Measurements from ENCODE around the gene ZP3. TPM values are rescaled to one million over a fixed set of nuclear protein-coding genes. Genes with fewer than 3 reads are reported as not detected.
"Not testable (repeated sequence)": the region's sequence is repeated elsewhere in the genome, so short reads cannot be mapped to it uniquely, and the experiment has no call there.

The ZP3 gene
- total RNA-seq, 1 donor from 2014 or later = 3.4 TPM

- DNase-seq; H3K27ac Mint-ChIP-seq (ENCODE audit: unreplicated experiment); H3K4me3 Mint-ChIP-seq (ENCODE audit: unreplicated experiment); H3K36me3 Mint-ChIP-seq (ENCODE audit: unreplicated experiment); H3K4me1 Mint-ChIP-seq (ENCODE audit: low read depth, unreplicated experiment); H3K9me3 Mint-ChIP-seq (ENCODE audit: unreplicated experiment); H3K27me3 Mint-ChIP-seq (ENCODE audit: unreplicated experiment): not testable (repeated sequence)
Observed at GRCh38 chr7:76483081-76483480, 58.3 kb downstream of the ZP3 start.

DNA sequence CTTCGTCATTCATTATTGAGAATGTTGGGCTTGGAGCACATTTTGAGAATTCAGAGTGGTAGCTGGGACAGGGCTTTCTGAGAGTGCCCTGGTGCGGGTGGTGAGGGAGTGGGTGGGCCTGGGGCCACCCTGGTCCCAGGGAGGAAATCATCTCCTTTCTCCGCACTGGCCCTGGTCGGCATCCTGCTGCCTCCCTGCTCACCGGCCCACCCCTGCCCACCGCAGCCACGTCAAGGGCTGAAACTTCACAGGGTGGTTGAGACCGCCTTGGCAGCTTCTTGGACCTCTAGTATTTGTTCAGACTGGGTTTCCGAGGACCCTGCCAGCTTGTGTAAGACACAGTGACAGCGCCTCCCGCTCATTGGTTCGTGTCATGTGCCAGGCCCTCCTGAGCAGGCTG is 59.7 kb downstream of the ZP3 start:
- not testable (repeated sequence) for H3K9me3 Mint-ChIP-seq (ENCODE audit: unreplicated experiment); H3K27me3 Mint-ChIP-seq (ENCODE audit: unreplicated experiment); DNase-seq; H3K4me3 Mint-ChIP-seq (ENCODE audit: unreplicated experiment); H3K4me1 Mint-ChIP-seq (ENCODE audit: low read depth, unreplicated experiment); H3K27ac Mint-ChIP-seq (ENCODE audit: unreplicated experiment); H3K36me3 Mint-ChIP-seq (ENCODE audit: unreplicated experiment)

DNA sequence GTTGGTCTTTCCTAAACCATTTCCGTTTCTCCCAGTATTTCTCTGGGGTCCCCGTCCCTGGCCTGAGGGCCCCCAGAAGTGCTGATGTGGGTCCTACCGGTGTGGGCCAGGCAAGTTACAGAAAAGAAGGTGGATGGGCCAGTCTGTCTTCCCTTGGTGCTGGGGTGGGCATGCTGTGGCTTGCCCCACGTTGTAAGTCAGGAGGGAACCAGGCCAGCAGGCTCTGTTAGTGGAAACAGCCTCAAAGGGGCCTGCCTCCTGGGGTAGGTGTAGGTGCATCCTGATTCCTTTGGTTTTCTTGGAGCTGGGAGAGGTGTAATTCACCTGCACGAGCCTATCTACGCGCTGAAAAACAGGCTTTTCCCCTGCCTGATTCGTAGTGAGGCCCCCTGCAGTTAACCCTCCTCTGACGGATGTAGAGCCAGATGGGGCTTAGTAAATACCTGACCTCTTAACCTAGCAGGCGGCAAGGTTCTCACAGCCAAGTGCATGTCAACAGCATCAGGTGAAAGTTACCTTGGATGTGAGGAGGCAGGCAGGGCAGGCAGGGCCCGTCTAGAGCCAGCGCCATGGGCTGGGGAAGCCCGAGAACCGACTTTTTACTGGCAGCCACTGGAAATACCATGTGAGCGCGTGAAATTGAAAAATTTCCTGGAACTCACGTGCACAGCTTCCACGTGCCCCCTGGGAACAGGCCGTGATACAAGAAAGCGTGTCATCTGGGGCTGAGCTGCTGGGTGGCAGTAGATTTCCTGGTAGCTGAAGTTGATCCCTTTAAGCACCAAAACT is 61.3 kb downstream of the ZP3 start:
- not testable (repeated sequence) for H3K9me3 Mint-ChIP-seq (ENCODE audit: unreplicated experiment); H3K27ac Mint-ChIP-seq (ENCODE audit: unreplicated experiment); DNase-seq; H3K27me3 Mint-ChIP-seq (ENCODE audit: unreplicated experiment); H3K4me3 Mint-ChIP-seq (ENCODE audit: unreplicated experiment); H3K4me1 Mint-ChIP-seq (ENCODE audit: low read depth, unreplicated experiment); H3K36me3 Mint-ChIP-seq (ENCODE audit: unreplicated experiment)

GRCh38 chr7:76486618-76487017 is 61.9 kb downstream of the ZP3 start:
- H3K4me1 Mint-ChIP-seq (ENCODE audit: low read depth, unreplicated experiment); H3K27ac Mint-ChIP-seq (ENCODE audit: unreplicated experiment); DNase-seq; H3K27me3 Mint-ChIP-seq (ENCODE audit: unreplicated experiment); H3K9me3 Mint-ChIP-seq (ENCODE audit: unreplicated experiment); H3K36me3 Mint-ChIP-seq (ENCODE audit: unreplicated experiment); H3K4me3 Mint-ChIP-seq (ENCODE audit: unreplicated experiment): not testable (repeated sequence)

GRCh38 chr7:76487969-76488368 is 63.2 kb downstream of the ZP3 start:
- H3K27me3 Mint-ChIP-seq (ENCODE audit: unreplicated experiment); H3K27ac Mint-ChIP-seq (ENCODE audit: unreplicated experiment); H3K36me3 Mint-ChIP-seq (ENCODE audit: unreplicated experiment); H3K4me3 Mint-ChIP-seq (ENCODE audit: unreplicated experiment); H3K4me1 Mint-ChIP-seq (ENCODE audit: low read depth, unreplicated experiment); H3K9me3 Mint-ChIP-seq (ENCODE audit: unreplicated experiment); DNase-seq: not testable (repeated sequence)

Other genes with a start within 250 kb of the ZP3 start
- 154 TPM for gene SRRM3, start 223.1 kb upstream of the ZP3 start, total RNA-seq (ENCODE audit: unreplicated experiment)
- 50.4 TPM for gene HSPB1, start 122.3 kb upstream of the ZP3 start, total RNA-seq (ENCODE audit: unreplicated experiment)
- 650 TPM for gene YWHAG, start 66.0 kb upstream of the ZP3 start, total RNA-seq (ENCODE audit: unreplicated experiment)
- 6.1 TPM for gene SSC4D, start 15.3 kb upstream of the ZP3 start, total RNA-seq (ENCODE audit: unreplicated experiment)
- gene DTX2, start 36.8 kb downstream of the ZP3 start, total RNA-seq (ENCODE audit: unreplicated experiment) = 23.3 TPM
- gene UPK3B, start 85.6 kb downstream of the ZP3 start, total RNA-seq (ENCODE audit: unreplicated experiment) = 6.5 TPM
- gene SPDYE16, start 118.3 kb downstream of the ZP3 start, total RNA-seq (ENCODE audit: unreplicated experiment) = 0.20 TPM
- 29.5 TPM for gene POMZP3, start 202.3 kb downstream of the ZP3 start, total RNA-seq (ENCODE audit: unreplicated experiment)